Stimulated activated CD8-positive, alpha-beta memory T cell treated with anti-CD3 and anti-CD28 coated beads, Interleukin-4, amount 100 ng/mL, for 48 hours (primary cell): ENCODE measurements around the gene IFT25.
"Not testable (repeated sequence)": the region's sequence is repeated elsewhere in the genome, so short reads cannot be mapped to it uniquely, and the experiment has no call there.

Experiments used
- DNase-seq: peaks from one replicate; pipeline ENCODE4 v3.0.0-alpha.2; 2020

Gene IFT25

DNA sequence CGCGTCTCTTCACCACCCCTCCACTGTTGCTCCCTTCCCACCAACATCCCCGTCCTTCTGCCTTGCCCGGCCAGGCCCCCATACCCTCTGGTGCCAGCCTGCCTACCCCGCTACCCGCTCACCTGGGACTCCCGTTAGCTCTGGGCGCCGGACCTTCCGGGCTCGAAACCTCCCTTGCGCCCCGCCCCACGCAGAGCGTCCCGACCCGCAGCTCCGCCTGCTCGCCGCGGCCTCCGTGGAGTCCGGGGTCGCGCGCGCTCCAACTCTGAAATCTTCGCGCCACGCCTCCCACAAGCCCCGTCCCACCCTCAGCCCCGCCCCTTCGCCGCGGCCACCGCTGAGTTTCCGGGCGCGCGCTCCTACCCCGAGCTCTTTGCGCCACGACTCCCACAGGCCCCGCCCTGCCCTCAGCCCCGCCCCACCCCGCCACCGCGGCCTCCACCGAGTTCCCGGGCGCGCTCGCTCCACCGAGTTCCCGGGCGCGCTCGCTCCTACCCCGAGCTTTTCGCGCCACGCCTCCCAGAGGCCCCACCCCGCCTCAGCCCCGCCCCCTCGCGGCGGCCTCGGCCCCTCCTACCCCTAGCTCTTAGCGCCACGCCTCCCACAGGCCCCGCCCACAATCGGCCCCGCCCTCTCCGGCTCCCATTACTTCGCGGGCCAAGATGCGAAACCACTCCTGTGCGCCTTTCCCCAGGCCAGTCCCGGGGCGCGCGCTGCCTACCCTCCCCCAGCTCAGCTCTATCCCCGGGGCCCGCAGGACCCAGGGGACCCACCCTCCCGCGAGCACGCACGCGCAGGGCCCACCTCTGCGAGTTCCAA is at the start of gene IFT25:
Gene IFT25 (minus strand): TSS at position 267 of the 819 bp plus-strand sequence. CDS start 5,617 bp downstream, outside the sequence.
- DNase-seq: peak; percentile 100

- not testable (repeated sequence) for DNase-seq
Measured at GRCh38 chr1:53994516-53994915, 49.0 kb upstream of the IFT25 start.

DNA sequence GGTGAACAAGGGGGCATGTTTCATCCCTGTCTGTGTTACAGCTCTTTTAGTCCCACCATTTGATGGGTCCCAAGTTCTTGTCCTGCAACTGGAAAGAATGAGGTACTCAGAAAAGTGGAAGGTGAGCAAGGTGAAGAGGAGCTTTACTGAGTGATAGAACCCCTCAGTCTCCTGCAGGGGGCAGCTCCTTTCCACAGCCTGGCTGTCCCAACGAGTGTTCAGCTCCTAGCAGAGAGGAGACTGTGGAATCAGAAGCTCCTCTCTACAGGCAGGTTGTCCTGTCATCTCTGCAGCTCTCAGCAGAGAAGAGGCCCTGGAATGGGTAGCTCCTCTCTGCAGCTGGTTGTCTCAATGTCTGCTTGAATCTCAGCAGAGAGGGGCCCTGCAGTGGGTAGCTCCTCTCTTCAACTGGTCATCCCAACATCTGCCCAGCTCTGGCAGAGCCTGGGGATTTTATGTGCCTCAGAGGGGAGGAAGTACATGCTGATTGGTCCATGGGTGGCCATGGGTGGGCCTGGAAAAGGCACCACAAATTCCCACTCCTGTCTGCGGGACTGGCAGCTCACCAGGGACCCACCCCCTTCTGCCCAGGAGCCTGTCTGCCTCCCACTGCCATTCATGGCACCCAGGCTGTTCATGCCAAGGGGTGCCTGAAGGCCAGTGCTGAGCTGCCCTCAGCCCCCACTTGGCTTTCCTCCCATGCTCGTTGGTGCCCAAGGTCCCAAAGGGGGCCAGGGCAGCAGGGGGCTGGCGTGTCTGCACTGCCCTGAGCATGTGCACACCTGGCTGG is 46.8 kb upstream of the IFT25 start:
- no peak for DNase-seq

DNA sequence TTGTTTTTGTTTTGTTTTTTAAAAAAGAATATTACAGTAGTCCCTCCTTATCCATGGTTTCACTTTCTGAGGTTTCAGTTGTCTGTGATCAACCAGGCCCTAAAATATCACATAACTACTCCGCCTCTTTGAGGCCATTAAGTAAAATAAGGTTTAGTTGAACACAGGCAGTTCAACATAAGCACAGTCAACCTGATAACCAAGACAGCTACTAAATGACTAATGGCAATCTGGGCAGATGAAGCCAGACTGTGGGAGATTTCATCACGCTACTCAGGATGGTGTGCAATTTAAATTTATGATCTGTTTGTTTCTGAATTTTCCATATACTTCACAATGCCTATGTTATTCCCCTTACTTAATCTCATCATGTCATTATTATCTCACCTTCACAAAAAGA is 42.4 kb upstream of the IFT25 start:
- no peak for DNase-seq

GRCh38 chr1:53986458-53986857 is 41.0 kb upstream of the IFT25 start:
- no peak for DNase-seq

DNA sequence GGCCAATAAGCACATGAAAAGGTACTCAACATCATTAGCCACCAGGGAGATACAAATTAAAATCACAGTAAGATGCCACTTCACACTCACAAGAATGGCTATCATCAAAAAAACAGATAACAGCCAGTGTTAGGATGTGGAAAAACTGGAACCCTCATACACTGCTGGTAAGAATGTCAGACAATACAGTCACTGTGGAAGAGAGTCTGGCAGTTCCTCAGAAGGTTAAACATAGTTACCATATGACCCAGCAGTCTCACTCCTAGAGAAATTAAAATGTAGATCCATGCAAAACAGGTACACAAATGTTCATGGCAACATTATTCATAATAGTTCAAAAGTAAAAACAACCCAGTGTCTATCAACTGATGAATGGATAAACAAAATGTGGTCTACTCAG is 39.2 kb upstream of the IFT25 start:
- no peak for DNase-seq

- DNase-seq: no peak
Measured at GRCh38 chr1:53982763-53983104, 37.2 kb upstream of the IFT25 start.

DNA sequence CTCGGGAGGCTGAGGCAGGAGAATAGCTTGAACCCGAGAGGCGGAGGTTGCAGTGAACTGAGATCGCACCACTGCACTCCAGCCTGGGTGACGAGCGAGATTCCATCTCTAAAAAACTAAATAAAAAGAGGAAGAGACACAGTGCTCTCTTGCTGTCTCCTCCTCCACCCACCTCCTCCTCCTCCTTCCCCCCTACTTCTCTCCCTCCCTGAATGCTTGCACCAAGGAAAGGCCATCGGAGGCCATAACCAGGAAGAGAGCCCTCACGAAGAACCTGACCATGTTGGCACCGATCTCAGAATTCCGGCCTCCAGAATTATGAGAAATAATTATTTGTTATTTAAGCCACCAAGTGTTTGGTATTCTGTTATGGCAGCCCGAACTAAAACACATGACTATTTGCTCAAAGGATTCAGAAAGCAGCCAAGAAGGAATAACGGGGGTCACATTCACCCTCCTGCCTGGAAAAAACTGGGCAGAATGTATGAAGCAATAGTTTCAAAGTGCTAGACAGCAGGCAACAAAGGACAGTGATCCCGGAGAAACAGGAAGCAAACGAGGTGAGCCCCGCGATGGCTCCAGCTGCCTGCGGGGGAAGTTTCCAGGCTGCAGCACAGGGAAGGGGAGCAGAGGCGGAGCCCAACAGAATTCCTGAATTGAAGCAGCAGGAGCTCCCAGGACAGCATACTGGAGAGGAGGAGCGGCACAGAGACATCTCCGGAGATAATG is 36.7 kb upstream of the IFT25 start:
- DNase-seq: no peak

DNA sequence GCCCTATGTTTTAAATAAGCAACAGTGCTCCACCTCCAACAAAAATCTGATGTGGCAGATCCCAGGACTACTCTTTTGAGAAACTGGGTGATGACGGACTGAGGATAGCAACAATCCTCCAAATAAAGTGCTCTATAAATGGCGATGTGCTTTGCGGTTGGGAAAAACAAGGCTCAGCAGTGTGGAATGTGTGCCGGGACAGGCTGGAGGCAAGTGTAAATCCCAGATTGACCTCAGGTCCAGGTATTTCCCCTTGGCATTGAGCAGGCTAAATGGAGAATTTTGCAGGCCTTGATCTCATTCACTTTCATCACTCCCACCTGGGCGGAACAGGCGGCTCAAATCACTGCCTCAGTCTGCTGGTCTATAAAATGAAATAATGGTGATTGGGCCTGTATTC is 35.7 kb upstream of the IFT25 start:
- no peak for DNase-seq

DNA sequence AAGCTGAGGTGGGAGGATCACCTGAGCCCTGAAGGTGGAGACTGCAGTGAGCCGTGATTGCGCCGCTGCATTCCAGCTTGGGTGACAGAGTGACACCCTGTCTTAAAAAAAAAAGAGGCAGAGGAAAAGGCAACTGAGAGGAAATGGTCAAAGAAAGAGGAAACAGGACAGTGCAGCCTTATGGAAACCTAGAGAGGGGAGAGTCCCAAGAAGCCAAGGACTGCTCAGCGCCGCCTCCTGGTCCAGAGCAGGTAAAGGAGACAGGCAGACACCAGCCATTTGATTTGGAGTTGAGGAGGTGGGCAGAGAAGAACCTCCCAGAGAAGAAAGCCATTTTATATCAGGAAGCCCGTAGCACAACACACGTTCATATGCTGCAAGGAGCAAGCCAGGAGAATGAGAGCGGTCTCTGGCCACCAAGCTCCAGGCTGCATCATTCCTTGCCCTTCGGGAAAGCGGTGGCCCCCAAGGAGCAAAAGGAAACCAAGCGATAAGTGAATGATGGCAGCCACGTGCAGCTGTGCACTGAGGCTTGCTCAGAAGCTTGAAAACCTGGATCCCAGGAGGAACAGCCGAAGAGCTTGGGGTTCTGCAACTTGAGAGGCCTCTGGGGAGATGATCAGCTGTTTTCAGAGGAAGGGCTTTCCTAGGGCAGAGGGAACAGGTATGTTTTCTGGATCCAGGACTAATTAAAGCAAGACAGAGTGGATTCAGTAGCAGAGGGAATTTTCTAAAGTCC is 34.4 kb upstream of the IFT25 start:
- DNase-seq: no peak

- DNase-seq: no peak
Measured at GRCh38 chr1:53975861-53976260, 30.4 kb upstream of the IFT25 start.

- no peak for DNase-seq
Measured at GRCh38 chr1:53971718-53972117, 26.2 kb upstream of the IFT25 start.

DNA sequence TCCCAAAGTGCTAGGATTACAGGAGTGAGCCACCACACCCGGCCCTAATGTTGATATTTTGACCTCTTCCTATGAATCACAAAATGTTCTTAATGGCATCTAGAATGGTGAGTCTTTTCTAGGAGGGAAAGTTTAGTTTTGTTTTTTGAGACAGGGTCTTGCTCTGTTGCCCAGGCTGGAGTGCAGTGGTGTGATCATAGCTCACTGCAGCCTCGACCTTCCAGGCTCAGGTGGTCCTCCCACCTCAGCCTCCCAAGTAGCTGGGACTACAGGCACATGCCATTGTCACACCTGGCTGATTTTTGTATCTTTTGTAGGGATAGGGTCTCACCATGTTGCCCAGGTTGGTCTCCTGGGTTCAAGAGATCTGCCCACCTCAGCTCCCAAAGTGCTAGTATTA is 23.8 kb upstream of the IFT25 start:
- DNase-seq: not testable (repeated sequence)

DNA sequence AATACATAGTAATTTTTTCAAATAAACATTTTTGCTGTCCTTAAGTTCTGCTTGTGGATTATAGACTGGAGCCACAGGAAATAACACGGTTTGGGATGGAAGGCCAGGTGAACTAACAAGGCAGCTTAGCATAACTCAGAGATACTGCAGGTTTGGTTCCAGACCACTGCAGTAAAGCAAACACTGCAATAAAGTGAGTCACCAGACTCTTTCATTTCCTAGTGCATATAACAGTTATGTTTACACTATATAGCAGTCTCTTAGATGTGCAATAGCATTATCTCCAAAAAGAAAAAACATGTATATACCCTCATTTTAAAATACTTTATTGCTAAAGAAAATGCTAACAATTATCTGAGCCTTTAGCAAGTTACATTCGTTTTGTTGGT is 22.6 kb upstream of the IFT25 start:
- no peak for DNase-seq

DNA sequence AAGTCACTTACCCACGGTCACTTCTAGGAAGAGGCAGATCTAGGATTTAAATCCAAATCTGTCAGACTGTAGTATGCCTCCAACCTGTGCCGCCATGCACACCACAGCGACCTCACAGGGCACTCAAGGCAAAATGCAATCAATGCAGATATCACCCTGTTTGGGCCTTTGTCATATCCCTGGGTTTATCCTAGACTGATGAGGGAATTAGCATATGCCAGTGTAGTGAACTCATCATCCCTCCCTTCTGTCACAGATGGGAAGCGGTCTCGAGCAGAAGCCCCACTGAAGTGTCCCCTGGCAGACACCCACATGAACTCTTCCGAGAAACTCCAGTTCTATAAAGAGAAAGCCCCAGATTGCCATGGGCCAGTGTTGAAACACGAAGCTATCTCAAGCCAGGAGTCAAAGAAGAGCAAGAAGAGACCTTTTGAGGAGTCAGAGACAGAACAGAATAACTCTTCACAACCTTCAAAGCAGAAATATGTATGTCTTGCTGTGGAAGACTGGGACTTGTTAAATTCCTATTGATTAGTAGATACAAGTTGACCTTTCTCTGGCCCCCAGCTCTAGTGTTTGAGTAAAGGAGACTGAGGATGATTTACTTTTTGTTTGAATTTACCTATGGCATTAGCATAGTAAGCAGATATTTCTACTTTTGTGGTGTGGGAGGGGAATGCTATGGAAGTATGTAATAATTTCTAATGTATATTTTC is 22.1 kb upstream of the IFT25 start:
- DNase-seq: no peak

GRCh38 chr1:53966794-53967193 is 21.3 kb upstream of the IFT25 start:
- DNase-seq: no peak

- no peak for DNase-seq
Measured at GRCh38 chr1:53964109-53964508, 18.6 kb upstream of the IFT25 start.

DNA sequence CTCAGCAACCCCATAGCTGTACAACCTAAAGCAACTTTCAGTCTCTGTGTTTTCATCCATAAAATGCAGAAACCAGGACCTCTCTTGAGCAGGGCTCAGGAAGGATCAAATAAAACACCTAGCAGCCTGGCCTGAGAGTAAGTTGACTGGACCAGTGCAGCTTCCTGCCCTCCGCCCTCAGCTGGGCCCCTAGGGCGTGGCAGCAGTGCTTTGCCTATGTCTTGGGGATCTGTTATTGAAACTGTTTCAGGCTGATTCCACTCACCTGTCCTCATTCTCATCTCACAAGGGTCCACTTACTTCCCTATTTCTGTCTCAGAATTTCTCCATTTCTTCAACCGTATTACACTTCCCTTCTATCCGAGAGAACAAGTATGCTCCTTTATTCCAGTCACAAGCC is 18.0 kb upstream of the IFT25 start:
- no peak for DNase-seq

- DNase-seq: no peak
Measured at GRCh38 chr1:53962395-53962794, 16.9 kb upstream of the IFT25 start.

- DNase-seq: no peak
Measured at GRCh38 chr1:53959664-53960250, 14.3 kb upstream of the IFT25 start.

GRCh38 chr1:53957194-53957818 is 11.8 kb upstream of the IFT25 start:
- no peak for DNase-seq
